GM12878 (cell line): ENCODE measurements around the gene CAPN2. TPM values are rescaled to one million over a fixed set of nuclear protein-coding genes. Genes with fewer than 3 reads are reported as not detected.

Experiments
- ATAC-seq: fragments of 200-7000 bp; cut with Tn5 transposase; 3 replicates; pipeline ENCODE4 v1.9.1; 2020; ENCODE audit warnings: mild to moderate bottlenecking, moderate library complexity
- BruUV-seq: library from RNA; stranded (reverse); fragments of 400-500 nt; replicated peaks from 2 replicates; lab custom pipeline; 2021; lab: Mats Ljungman, UMichigan
- CTCF ChIA-PET: fragments of 300-600 bp; sonication (Branson Sonifier 250); formaldehyde crosslinking; extraction: SDS; loops from one replicate; lab custom pipeline; 2021; ENCODE audit warnings: inconsistent platforms; lab: Yijun Ruan, JAX
- POLR2A ChIA-PET: fragments of 350-600 bp; formaldehyde crosslinking; extraction: SDS; loops from one replicate; lab custom pipeline; 2021; ENCODE audit warnings: inconsistent platforms; lab: Charles Lee
- RAD21 ChIA-PET: fragments of 300-600 bp; sonication (Branson Sonifier 250); formaldehyde crosslinking; loops from one replicate; lab custom pipeline; 2023; ENCODE audit warnings: antibody characterized with exemption; ENCODE audit not compliant: unreplicated experiment; lab: Charles Lee
- SMC1A ChIA-PET: fragments of 300-600 bp; sonication (Branson Sonifier 250); formaldehyde crosslinking; loops from one replicate; lab custom pipeline; 2023; ENCODE audit not compliant: unreplicated experiment, uncharacterized antibody; lab: Charles Lee
- DNase-seq: peaks from one replicate; pipeline ENCODE4 v3.0.0-alpha.2; 2011; ENCODE audit warnings: low read depth, low spot score
- FAIRE-seq: peaks from 3 replicates; lab custom pipeline; 2011; peaks lifted over from hg19 to GRCh38; lab: Jason Lieb, UNC
- H2AFZ ChIP-seq: 2 replicates; pipeline ENCODE4 v1.6.0; 2011; ENCODE audit warnings: low read depth, low read length, control low read depth; ENCODE audit not compliant: control insufficient read depth
- H3K27ac ChIP-seq: 2 replicates; pipeline ENCODE4 v1.5.1; 2011; ENCODE audit warnings: control low read depth; ENCODE audit not compliant: control insufficient read depth, insufficient read depth
- H3K27me3 ChIP-seq, 2 experiments: replicated peaks in 1 of 2; 2 replicates each; pipeline versions ENCODE4 v1.6.0 to v1.6.1; 2011; ENCODE audit warnings: low read length in 1 of 2; ENCODE audit not compliant: control insufficient read depth in 2 of 2, insufficient read depth in 2 of 2
- H3K36me3 ChIP-seq, 2 experiments: 2 replicates each; pipeline ENCODE4 v1.5.1; 2011; ENCODE audit warnings: low read length in 1 of 2; ENCODE audit not compliant: control insufficient read depth in 2 of 2, insufficient read depth in 2 of 2
- H3K4me1 ChIP-seq: 2 replicates; pipeline ENCODE4 v1.6.1; 2011; ENCODE audit warnings: mild to moderate bottlenecking, low read length, moderate library complexity, mixed read lengths; ENCODE audit not compliant: control insufficient read depth, insufficient read depth
- H3K4me2 ChIP-seq: 2 replicates; pipeline ENCODE4 v1.6.0; 2011; ENCODE audit warnings: control low read depth; ENCODE audit not compliant: control insufficient read depth, insufficient read depth
- H3K4me3 ChIP-seq: fragments of 200-600 bp; sonication (generic); 2 replicates; pipeline ENCODE4 v1.5.1; 2016
- H3K79me2 ChIP-seq: 2 replicates; pipeline ENCODE4 v1.6.0; 2011; ENCODE audit warnings: low read length; ENCODE audit not compliant: control insufficient read depth, insufficient read depth
- H3K9ac ChIP-seq: 2 replicates; pipeline ENCODE4 v1.8.0; 2011; ENCODE audit warnings: low read length, control low read depth, mixed read lengths; ENCODE audit not compliant: control insufficient read depth, insufficient read depth
- H3K9me3 ChIP-seq: replicated peaks from 3 replicates; pipeline ENCODE4 v1.5.1; 2011; ENCODE audit warnings: mild to moderate bottlenecking, low read length; ENCODE audit not compliant: control insufficient read depth, insufficient read depth
- H4K20me1 ChIP-seq: 2 replicates; pipeline ENCODE4 v1.6.0; 2011; ENCODE audit not compliant: control insufficient read depth, insufficient read depth
- HDGF ChIP-seq: fragments of 450-650 bp; IDR thresholded peaks from 2 replicates; pipeline ENCODE4 v1.6.1; 2016; ENCODE audit warnings: antibody characterized with exemption
- JUNB ChIP-seq: IDR thresholded peaks from 2 replicates; pipeline ENCODE4 v1.6.1; 2016; ENCODE audit warnings: antibody characterized with exemption, mild to moderate bottlenecking
- NFYA ChIP-seq: IDR thresholded peaks from 2 replicates; pipeline ENCODE4 v1.6.1; 2011; ENCODE audit warnings: low read depth, mild to moderate bottlenecking, low read length, improper control_type of control experiment, borderline replicate concordance
- PAX8 ChIP-seq: fragments of 450-650 bp; IDR thresholded peaks from 2 replicates; pipeline ENCODE4 v1.6.1; 2017; ENCODE audit warnings: mild to moderate bottlenecking, moderate library complexity
- POLR2AphosphoS2 ChIP-seq: IDR thresholded peaks from 2 replicates; pipeline ENCODE4 v1.6.1; 2011; ENCODE audit warnings: low read depth, mild to moderate bottlenecking, low read length, improper control_type of control experiment, moderate library complexity
- RUNX3 ChIP-seq: IDR thresholded peaks from 2 replicates; pipeline ENCODE4 v1.6.1; 2012; ENCODE audit warnings: low read length, inconsistent platforms
- SREBF2 ChIP-seq: IDR thresholded peaks from 2 replicates; pipeline ENCODE4 v1.6.1; 2012; ENCODE audit warnings: mild to moderate bottlenecking, low read length
- SUZ12 ChIP-seq: fragments of 200-600 bp; sonication (generic); IDR thresholded peaks from one replicate; pipeline ENCODE4 v1.6.1; 2018; ENCODE audit warnings: antibody characterized with exemption, mild to moderate bottlenecking; ENCODE audit not compliant: unreplicated experiment
- ZBTB4 ChIP-seq: fragments of 450-650 bp; formaldehyde crosslinking; IDR thresholded peaks from 2 replicates; pipeline ENCODE4 v1.4.0; 2022; ENCODE audit warnings: mild to moderate bottlenecking, moderate library complexity
- ZNF217 ChIP-seq: fragments of 450-650 bp; IDR thresholded peaks from 2 replicates; pipeline ENCODE4 v1.6.1; 2017; ENCODE audit warnings: antibody characterized with exemption, mild to moderate bottlenecking
- WGBS: methylation state at CpG from one replicate; pipeline ENCODE4 v1.1.6; 2016; ENCODE audit warnings: low lambda C conversion rate; ENCODE audit not compliant: insufficient replicate concordance, insufficient coverage; ENCODE audit errors: missing lambda C conversion rate; 5-methylcytosine and 5-hydroxymethylcytosine counted together
- in situ Hi-C: fragments of 300-500 bp; cut with MboI; formaldehyde crosslinking; loops from 9 replicates; pipeline ENCODE4 v1.14.3; 2018; ENCODE audit warnings: mixed read lengths
- intact Hi-C: fragments of 100-400 bp; cut with micrococcal nuclease; formaldehyde crosslinking; loops from one replicate; pipeline ENCODE4 v1.14.2; 2022; ENCODE audit not compliant: unreplicated experiment
- polyA plus RNA-seq, 11 experiments: library from polyadenylated mRNA; depleted of rRNA in 4 of 11; unstranded in 6 of 11; stranded (reverse) in 5 of 11; fragments of >200 nt; fragmentation: Nextera tagmentation in 4 of 11; fragmentation: Illumina TruSeq in 1 of 11; extraction: Ambion mirVana in 4 of 11; extraction: Trizol in 1 of 11; gene quantifications; 1 replicate in 1 of 11; 2 replicates in 10 of 11; pipeline versions ENCODE4 v1.2.1 to v1.2.3, GENCODE V29; 2011 to 2016; ENCODE audit warnings: inconsistent platforms in 2 of 11, missing spikeins in 2 of 11, low read depth in 1 of 11
- total RNA-seq, 4 experiments: library from RNA; depleted of rRNA in 3 of 4; stranded (reverse); fragments of >200 nt in 3 of 4; fragmentation: Illumina TruSeq in 1 of 4; extraction: Trizol in 1 of 4; gene quantifications; 2 replicates each; pipeline versions ENCODE4 v1.2.1 to v1.2.3, GENCODE V29; 2013 to 2021

Gene CAPN2
- total and polyA plus RNA-seq, 10 of the 15 experiments (the other 5 are each of a cell fraction or from before 2014, with no cell fraction given), result 6.0 to 21.4 (median 16.6) TPM

GRCh38 chr1:223717695-223718363, 5.5 kb downstream of the CAPN2 start (continued):
- TF ChIP-seq HDGF (no peak), PAX8 (no peak), SREBF2 (no peak)

- Histone ChIP-seq H3K27me3 (no peaks in the 10 kb centered on the region), H3K4me1 (peaks cover 35% of the 10 kb centered on the region), H3K27ac (no peak overlapping the region), H3K9me3 (no peaks in the 10 kb centered on the region), H2AFZ (no peak overlapping the region), H3K4me3 (no peak overlapping the region), H3K36me3 (no peaks in the 10 kb centered on the region), H3K9ac (no peak overlapping the region), H3K79me2 (no peaks in the 10 kb centered on the region; the same call in 1 of the 2 replicates), H4K20me1 (no peaks in the 10 kb centered on the region), H3K4me2 (no peak overlapping the region)
- ChIA-PET CTCF (interaction anchor here (0.9 to 1.7 kb wide), 6 partner anchors 8 to 101 kb away, joined by 3 to 6 read pairs (median 4); no protein-coding TSS in a partner anchor), SMC1A (interaction anchor here (1.2 to 1.4 kb wide), 3 partner anchors 9 to 169 kb away, joined by 3 to 4 read pairs (median 3); no protein-coding TSS in a partner anchor), POLR2A (no interaction called here), RAD21 (no interaction called here)
- in situ Hi-C loops, result no loop called here
- ATAC-seq (no peak), DNase-seq (no peak), FAIRE-seq (no peak)
- no peak for TF ChIP-seq JUNB
- no TSS peak for BruUV-seq
- 90% methylated on average over 5 of the region's 5 CpGs for WGBS
- intact Hi-C loops, result no loop called here
These were observed 6.5 kb downstream of the CAPN2 start for GRCh38 chr1:223718850-223719249.

- no peak overlapping the region for H2AFZ ChIP-seq
- WGBS, result 45% methylated on average over 4 of the region's 4 CpGs
- H3K27ac ChIP-seq, result no peak overlapping the region
- BruUV-seq, result no TSS peak
- intact Hi-C loops (no loop called here), in situ Hi-C loops (no loop called here)
- H3K27me3 ChIP-seq, result no peaks in the 10 kb centered on the region
- H3K9me3 ChIP-seq, result no peaks in the 10 kb centered on the region
- no peak overlapping the region for H3K9ac ChIP-seq
- POLR2A ChIA-PET, result no interaction called here
- FAIRE-seq, result no peak
- SMC1A ChIA-PET, result interaction anchor here (0.7 to 0.9 kb wide), 2 partner anchors 57 to 165 kb away, joined by 3 read pairs; no protein-coding TSS in a partner anchor
- no peaks in the 10 kb centered on the region for H3K36me3 ChIP-seq
- H3K4me3 ChIP-seq, result no peak overlapping the region
- H3K79me2 ChIP-seq, result no peaks in the 10 kb centered on the region; the same call in 1 of the 2 replicates
- H3K4me1 ChIP-seq, result peaks cover 27% of the 10 kb centered on the region
- CTCF ChIA-PET, result interaction anchor here (0.6 to 2.9 kb wide), 4 partner anchors 19 to 873 kb away, joined by 3 to 12 read pairs (median 6); no protein-coding TSS in a partner anchor
- no peak overlapping the region for H3K4me2 ChIP-seq
- DNase-seq, result no peak
- TF ChIP-seq POLR2AphosphoS2, result no peak
- TF ChIP-seq NFYA, result no peak
- no peak for TF ChIP-seq RUNX3
- TF ChIP-seq ZBTB4 (CRISPR knock-in tag), result no peak
- no peak for TF ChIP-seq SUZ12
- no peak for TF ChIP-seq ZNF217
- RAD21 ChIA-PET, result no interaction called here
- ATAC-seq, result no peak
- no peaks in the 10 kb centered on the region for H4K20me1 ChIP-seq
These were observed 8.7 kb downstream of the CAPN2 start for GRCh38 chr1:223720971-223721591.
